Measurements from ENCODE around the gene TRIP13. TPM values are rescaled to one million over a fixed set of nuclear protein-coding genes. Genes with fewer than 3 reads are reported as not detected.
"Not testable (repeated sequence)": the region's sequence is repeated elsewhere in the genome, so short reads cannot be mapped to it uniquely, and the experiment has no call there.

TRIP13 gene
- total RNA-seq, 1 experiment from 2014 or later, result 60.3 TPM

GRCh38 chr5:922436-923280 is 30.0 kb downstream of the TRIP13 start:
- Histone ChIP-seq H3K36me3 (replicated peaks; ENCODE audit: control insufficient read depth, insufficient read depth, low read length) (peaks cover 2% of the 10 kb centered on the region), H3K4me3 (ENCODE audit: insufficient read depth, low read depth, low read length) (no peak overlapping the region), H3K27me3 (ENCODE audit: control insufficient read depth, insufficient read depth, low read length) (peaks cover 7% of the 10 kb centered on the region; the same call in 1 of the 2 replicates)
- DNase-seq, result no peak

GRCh38 chr5:923281-923873 is 30.7 kb downstream of the TRIP13 start:
- DNase-seq, result peak; percentile 97
- Histone ChIP-seq H3K36me3 (replicated peaks; ENCODE audit: control insufficient read depth, insufficient read depth, low read length) (peaks cover 2% of the 10 kb centered on the region; the same call in 1 of the 2 replicates), H3K27me3 (ENCODE audit: control insufficient read depth, insufficient read depth, low read length) (peaks cover 7% of the 10 kb centered on the region; the same call in 1 of the 2 replicates), H3K4me3 (ENCODE audit: insufficient read depth, low read depth, low read length) (no peak overlapping the region)

- Histone ChIP-seq H3K27me3 (ENCODE audit: control insufficient read depth, insufficient read depth, low read length) (peaks cover 7% of the 10 kb centered on the region; the same call in 1 of the 2 replicates), H3K36me3 (replicated peaks; ENCODE audit: control insufficient read depth, insufficient read depth, low read length) (no peaks in the 10 kb centered on the region; the same call in 1 of the 2 replicates), H3K4me3 (ENCODE audit: insufficient read depth, low read depth, low read length) (peak overlapping the region; percentile 16; the same call in 1 of the 2 replicates)
- peak; percentile 96 for DNase-seq
These were observed 33.9 kb downstream of the TRIP13 start for GRCh38 chr5:926417-927171.

- peak; percentile 16 for DNase-seq
- H3K4me3 ChIP-seq (ENCODE audit: insufficient read depth, low read depth, low read length), result peak overlapping the region; percentile 16; the same call in 1 of the 2 replicates
- H3K27me3 ChIP-seq (ENCODE audit: control insufficient read depth, insufficient read depth, low read length), result peaks cover 7% of the 10 kb centered on the region; the same call in 1 of the 2 replicates
- H3K36me3 ChIP-seq (replicated peaks; ENCODE audit: control insufficient read depth, insufficient read depth, low read length), result no peaks in the 10 kb centered on the region
These were observed 34.7 kb downstream of the TRIP13 start for GRCh38 chr5:927172-928015.

- not testable (repeated sequence) for H3K4me3 ChIP-seq (ENCODE audit: insufficient read depth, low read depth, low read length); H3K36me3 ChIP-seq (replicated peaks; ENCODE audit: control insufficient read depth, insufficient read depth, low read length); H3K27me3 ChIP-seq (ENCODE audit: control insufficient read depth, insufficient read depth, low read length); DNase-seq
These were observed 36.5 kb downstream of the TRIP13 start for GRCh38 chr5:929182-929581.

- no peak for DNase-seq
- no peaks in the 10 kb centered on the region for H3K36me3 ChIP-seq (replicated peaks; ENCODE audit: control insufficient read depth, insufficient read depth, low read length)
- H3K4me3 ChIP-seq (ENCODE audit: insufficient read depth, low read depth, low read length), result no peak overlapping the region
- peaks cover 7% of the 10 kb centered on the region; the same call in 1 of the 2 replicates for H3K27me3 ChIP-seq (ENCODE audit: control insufficient read depth, insufficient read depth, low read length)
These were observed 36.9 kb downstream of the TRIP13 start for GRCh38 chr5:929596-929995.

- peak; percentile 14 for DNase-seq
- H3K36me3 ChIP-seq (replicated peaks; ENCODE audit: control insufficient read depth, insufficient read depth, low read length), result no peaks in the 10 kb centered on the region
- no peak overlapping the region for H3K4me3 ChIP-seq (ENCODE audit: insufficient read depth, low read depth, low read length)
- H3K27me3 ChIP-seq (ENCODE audit: control insufficient read depth, insufficient read depth, low read length), result peaks cover 7% of the 10 kb centered on the region; the same call in 1 of the 2 replicates
These were observed 38.2 kb downstream of the TRIP13 start for GRCh38 chr5:930866-931265.

GRCh38 chr5:931570-932145 is 39.0 kb downstream of the TRIP13 start:
- Histone ChIP-seq H3K4me3 (ENCODE audit: insufficient read depth, low read depth, low read length) (no peak overlapping the region), H3K27me3 (ENCODE audit: control insufficient read depth, insufficient read depth, low read length) (peaks cover under 1% of the 10 kb centered on the region; the same call in 1 of the 2 replicates)

GRCh38 chr5:932151-932627 is 39.5 kb downstream of the TRIP13 start:
- Histone ChIP-seq H3K4me3 (ENCODE audit: insufficient read depth, low read depth, low read length) (no peak overlapping the region), H3K27me3 (ENCODE audit: control insufficient read depth, insufficient read depth, low read length) (no peaks in the 10 kb centered on the region), H3K36me3 (replicated peaks; ENCODE audit: control insufficient read depth, insufficient read depth, low read length) (no peaks in the 10 kb centered on the region)
- DNase-seq, result no peak

More at GRCh38 chr5:931570-932145, 39.0 kb downstream of the TRIP13 start:
- H3K36me3 ChIP-seq (replicated peaks; ENCODE audit: control insufficient read depth, insufficient read depth, low read length), result no peaks in the 10 kb centered on the region
- no peak for DNase-seq

- Histone ChIP-seq H3K27me3 (ENCODE audit: control insufficient read depth, insufficient read depth, low read length) (no peaks in the 10 kb centered on the region), H3K4me3 (ENCODE audit: insufficient read depth, low read depth, low read length) (no peak overlapping the region), H3K36me3 (replicated peaks; ENCODE audit: control insufficient read depth, insufficient read depth, low read length) (no peaks in the 10 kb centered on the region)
- peak; percentile 9 for DNase-seq
These were observed 40.1 kb downstream of the TRIP13 start for GRCh38 chr5:932628-933250.

- Histone ChIP-seq H3K36me3 (replicated peaks; ENCODE audit: control insufficient read depth, insufficient read depth, low read length) (no peaks in the 10 kb centered on the region), H3K27me3 (ENCODE audit: control insufficient read depth, insufficient read depth, low read length) (no peaks in the 10 kb centered on the region), H3K4me3 (ENCODE audit: insufficient read depth, low read depth, low read length) (no peak overlapping the region)
- no peak for DNase-seq
These were observed 40.7 kb downstream of the TRIP13 start for GRCh38 chr5:933251-933861.

- H3K27me3 ChIP-seq (ENCODE audit: control insufficient read depth, insufficient read depth, low read length), result not testable (repeated sequence)
These were observed 41.3 kb downstream of the TRIP13 start for GRCh38 chr5:933951-934350.

More at GRCh38 chr5:933951-934350, 41.3 kb downstream of the TRIP13 start:
- DNase-seq; H3K36me3 ChIP-seq (replicated peaks; ENCODE audit: control insufficient read depth, insufficient read depth, low read length); H3K4me3 ChIP-seq (ENCODE audit: insufficient read depth, low read depth, low read length): not testable (repeated sequence)

Measured in H7 (cell line).